ENCODE results near the gene TRABD2A. TPM values are rescaled to one million over a fixed set of nuclear protein-coding genes. Genes with fewer than 3 reads are reported as not detected.

Gene TRABD2A
- total RNA-seq, 1 experiment from 2014 or later, result 1.7 TPM

- no peak for TF ChIP-seq CTCF (conservative IDR thresholded peaks at IDR 0.05)
- no peak overlapping the region for H2BK5ac ChIP-seq (ENCODE audit: insufficient read length, low read length)
- no peak overlapping the region for H2BK20ac ChIP-seq (ENCODE audit: low read depth, low read length, poor library complexity, severe bottlenecking)
Observed at GRCh38 chr2:84788027-84788426, 92.9 kb downstream of the TRABD2A start.

More at GRCh38 chr2:84788027-84788426, 92.9 kb downstream of the TRABD2A start:
- H3K27ac ChIP-seq (ENCODE audit: insufficient read length, low read depth, low read length), result no peak overlapping the region
- no peak overlapping the region for H4K5ac ChIP-seq (ENCODE audit: insufficient read length, low read depth, low read length)
- H3K79me1 ChIP-seq (ENCODE audit: insufficient read depth, low read depth, low read length, poor library complexity, severe bottlenecking), result no peaks in the 10 kb centered on the region
- no peak overlapping the region for H3K14ac ChIP-seq (ENCODE audit: insufficient read depth, low read length)
- H4K20me1 ChIP-seq (ENCODE audit: control insufficient read depth, insufficient read depth, insufficient read length), result no peaks in the 10 kb centered on the region
- H3K27me3 Mint-ChIP-seq (ENCODE audit: low read depth), result no peaks in the 10 kb centered on the region
- no peak overlapping the region for H2BK120ac ChIP-seq (ENCODE audit: low read depth, low read length, poor library complexity, severe bottlenecking)
- H3K4ac ChIP-seq (ENCODE audit: low read depth, low read length), result no peak overlapping the region
- no peak overlapping the region; a peak in 1 of 7 replicates for H3K27ac Mint-ChIP-seq
- H3K4me2 ChIP-seq (ENCODE audit: insufficient read depth, insufficient read length, low read length), result no peak overlapping the region
- no peak overlapping the region for H2BK12ac ChIP-seq (ENCODE audit: insufficient read length, low read depth, low read length)
- H3K4me1 Mint-ChIP-seq, result peaks cover 4 to 5% of the 10 kb centered on the region in 2 experiments
- H3K23me2 ChIP-seq (ENCODE audit: insufficient read length, low read depth, low read length, poor library complexity, severe bottlenecking), result no peaks in the 10 kb centered on the region
- no peaks in the 10 kb centered on the region for H3K9me3 ChIP-seq (ENCODE audit: control insufficient read depth, low read depth, low read length)
- no peak overlapping the region for H2AK5ac ChIP-seq (ENCODE audit: insufficient read length, low read length)
- no peak overlapping the region for H3K23ac ChIP-seq (ENCODE audit: insufficient read length, low read depth, low read length)
- WGBS (ENCODE audit: extremely low coverage, insufficient read length, low lambda C conversion rate), result no CpG with 5 or more reads among the region's 1 CpG
- H2BK15ac ChIP-seq (ENCODE audit: low read depth, low read length), result no peak overlapping the region
- no peaks in the 10 kb centered on the region for H3K27me3 ChIP-seq (ENCODE audit: insufficient read depth, low read length)
- no peak overlapping the region for H3K18ac ChIP-seq (ENCODE audit: insufficient read length, low read depth, low read length)
- H3K4me3 Mint-ChIP-seq, result no peak overlapping the region
- H3K9me3 Mint-ChIP-seq, result no peaks in the 10 kb centered on the region
- H4K91ac ChIP-seq (ENCODE audit: insufficient read length, low read depth, low read length), result no peak overlapping the region
- no peak overlapping the region for H3T11ph ChIP-seq (ENCODE audit: low read length)
- no peak overlapping the region for H2AFZ ChIP-seq (ENCODE audit: low read length)
- no peak overlapping the region for H3K56ac ChIP-seq (ENCODE audit: insufficient read length, low read depth, low read length)
- no peak for DNase-seq
- H3K36me3 Mint-ChIP-seq (ENCODE audit: insufficient read depth in 1 of 3, low read depth in 3 of 3), result no peaks in the 10 kb centered on the region
- no peak overlapping the region for H4K8ac ChIP-seq (replicated peaks; ENCODE audit: insufficient read length, low read depth, low read length)
- H3K79me2 ChIP-seq (ENCODE audit: insufficient read depth, low read length), result no peaks in the 10 kb centered on the region
- H3K4me1 ChIP-seq (ENCODE audit: insufficient read depth, low read length), result peaks cover 2% of the 10 kb centered on the region; the same call in 1 of the 2 replicates
- H3K9ac ChIP-seq (ENCODE audit: extremely low read depth, insufficient read length, low read length), result no peak overlapping the region
